Left lobe of liver (tissue), 2 donors: ENCODE results near the gene RMDN2. TPM values are rescaled to one million over a fixed set of nuclear protein-coding genes. Genes with fewer than 3 reads are reported as not detected.
A peak's percentile ranks its signal among the peaks of the same experiment; 100 is the strongest.

Source experiments
- ATAC-seq: fragments of 200-7000 bp; cut with Tn5 transposase; one replicate; pipeline ENCODE4 v1.9.1; 2020; ENCODE audit warnings: mild to moderate bottlenecking, moderate library complexity
- DNase-seq: peaks from one replicate; pipeline ENCODE4 v3.0.0-alpha.2; 2020; ENCODE audit warnings: low spot score
- total RNA-seq: library from RNA; stranded (reverse); gene quantifications from one replicate; pipeline ENCODE4 v1.2.1, GENCODE V29; 2021
- donor health status: DM: no; HTN: no; CAD: no; lungs with moderate emphysema.
- donor health status: DM: no; HTN: yes; CAD: no.

Gene RMDN2, protein sequence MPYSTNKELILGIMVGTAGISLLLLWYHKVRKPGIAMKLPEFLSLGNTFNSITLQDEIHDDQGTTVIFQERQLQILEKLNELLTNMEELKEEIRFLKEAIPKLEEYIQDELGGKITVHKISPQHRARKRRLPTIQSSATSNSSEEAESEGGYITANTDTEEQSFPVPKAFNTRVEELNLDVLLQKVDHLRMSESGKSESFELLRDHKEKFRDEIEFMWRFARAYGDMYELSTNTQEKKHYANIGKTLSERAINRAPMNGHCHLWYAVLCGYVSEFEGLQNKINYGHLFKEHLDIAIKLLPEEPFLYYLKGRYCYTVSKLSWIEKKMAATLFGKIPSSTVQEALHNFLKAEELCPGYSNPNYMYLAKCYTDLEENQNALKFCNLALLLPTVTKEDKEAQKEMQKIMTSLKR
- 16.4 TPM for total RNA-seq

DNA sequence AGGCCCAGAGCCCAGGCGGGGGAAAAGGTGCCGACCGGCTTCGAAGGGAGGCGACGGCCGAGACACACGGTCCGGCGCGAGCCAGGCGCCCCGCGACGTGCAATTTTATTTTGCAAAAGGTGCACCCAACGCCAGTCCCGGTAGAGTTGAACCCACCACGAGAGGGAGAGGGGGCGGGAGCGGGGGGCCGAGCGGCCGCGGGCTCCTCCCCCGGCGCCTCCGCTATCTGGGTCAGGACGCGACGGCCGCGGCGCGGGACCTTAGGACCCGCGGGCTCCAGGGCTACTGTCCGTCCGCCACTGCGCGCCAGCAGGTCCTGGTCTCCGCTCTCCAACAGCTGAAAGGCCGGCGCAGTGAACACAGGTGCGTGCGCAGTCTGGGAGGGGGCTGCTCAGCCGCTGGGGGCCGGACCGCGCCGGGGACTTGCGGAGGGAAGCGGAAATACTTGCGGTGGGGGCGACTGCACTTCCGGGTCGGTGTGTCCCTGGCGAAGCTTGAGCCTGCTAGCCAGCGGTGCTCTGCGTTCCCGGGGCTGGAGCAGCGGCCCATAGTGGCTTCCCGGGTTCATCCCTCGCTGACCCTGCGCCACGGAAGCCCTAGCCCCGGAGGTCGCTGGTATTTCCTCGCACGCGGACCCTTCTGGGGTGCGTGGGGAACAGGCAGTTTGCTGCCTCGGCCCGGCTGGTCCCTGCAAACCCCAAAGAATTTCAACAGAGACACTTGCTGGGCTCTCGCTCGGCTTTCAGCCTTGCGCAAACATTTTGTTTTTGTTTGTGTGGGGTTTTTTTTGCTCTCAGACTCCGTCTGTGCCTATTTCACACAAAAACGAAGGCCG, at the start of gene RMDN2:
RMDN2 (plus strand) TSS at position 225 of the 835 bp plus-strand sequence. CDS start 3,991 bp downstream, outside the sequence.
- DNase-seq (peak; percentile 96), ATAC-seq (peak; percentile 86)

DNA sequence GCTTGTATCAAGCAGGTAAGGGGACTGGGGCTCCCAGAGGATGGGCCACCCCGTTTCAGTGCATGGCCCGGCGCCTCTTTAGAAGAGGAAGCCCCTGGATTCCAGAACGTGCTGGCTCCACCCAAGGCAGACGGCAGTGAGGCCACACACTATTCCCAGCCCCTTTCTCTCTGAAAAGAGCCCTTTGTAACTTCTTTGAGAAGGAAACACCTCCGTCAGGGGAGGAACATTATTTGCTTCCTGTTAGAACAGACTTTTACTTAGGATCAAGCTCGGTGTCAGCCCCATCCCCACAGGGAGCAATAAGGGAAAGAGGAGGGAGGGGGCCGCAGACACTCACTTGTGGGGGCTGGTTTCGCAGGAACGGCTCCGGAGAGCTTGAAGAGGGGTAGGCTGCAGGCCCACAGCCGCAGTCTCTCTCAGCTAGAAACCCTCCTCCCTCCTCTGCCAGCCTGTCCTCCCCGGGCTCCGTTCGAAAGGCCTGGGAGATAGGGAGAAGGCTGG, 49.6 kb upstream of the RMDN2 start:
- ATAC-seq (no peak), DNase-seq (no peak)

DNA sequence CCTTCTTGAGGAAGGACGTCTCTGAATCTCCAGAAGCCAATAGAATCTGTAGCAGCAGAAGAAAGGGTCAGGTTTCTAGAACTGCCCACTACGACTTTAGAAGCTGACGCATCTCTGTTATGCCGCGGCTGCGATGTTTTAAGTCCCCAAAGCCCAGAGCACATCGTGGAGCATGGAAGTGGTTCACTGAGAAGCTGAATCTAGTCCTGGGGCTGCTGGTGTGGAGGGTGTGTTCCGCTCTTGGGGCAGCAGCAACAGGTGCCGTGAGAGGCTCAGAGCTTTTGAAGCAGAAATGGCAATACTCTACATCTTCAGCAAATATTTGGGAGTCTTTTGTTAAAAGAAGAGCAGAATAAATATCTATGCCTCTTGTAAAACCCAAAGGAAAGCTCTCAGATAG, 48.9 kb upstream of the RMDN2 start:
- no peak for ATAC-seq
- no peak for DNase-seq

DNA sequence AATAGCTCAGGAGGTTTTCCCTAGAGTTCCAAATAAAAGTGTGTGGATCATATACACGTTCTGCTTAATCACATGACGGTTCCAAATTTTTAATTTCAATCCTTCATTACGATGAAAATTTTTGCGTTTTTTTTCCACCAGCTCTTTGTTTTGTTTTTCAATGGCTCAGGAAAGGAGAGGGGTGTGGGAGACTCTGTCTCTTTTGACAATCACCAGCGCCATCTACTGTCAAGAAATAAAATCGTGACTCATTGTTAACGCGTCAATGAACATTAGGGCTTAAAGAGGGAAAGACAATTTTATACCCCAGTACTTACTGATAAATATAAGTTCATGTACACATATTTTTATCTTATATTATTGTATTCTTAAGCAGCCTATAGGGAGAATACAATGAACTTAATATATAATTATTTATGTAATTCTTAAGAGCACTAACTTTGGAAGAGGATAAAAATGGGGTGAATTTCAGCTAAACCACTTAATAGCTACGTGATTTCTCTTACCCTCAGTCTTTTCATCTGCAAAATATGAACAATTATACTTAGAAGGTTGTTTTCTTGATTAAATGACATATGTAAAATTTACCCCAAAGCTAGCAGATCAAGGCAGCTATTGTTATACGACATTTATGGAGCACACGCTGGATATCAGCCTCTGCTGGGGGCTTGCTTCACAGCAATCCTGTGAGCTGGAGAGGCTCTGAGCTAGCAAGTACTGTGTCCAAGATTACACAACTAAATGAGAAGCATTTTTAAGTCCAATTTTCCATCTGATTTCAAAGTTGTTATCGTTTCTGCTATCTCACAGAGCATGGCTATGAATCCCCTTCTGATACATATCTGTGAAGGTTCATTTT, 47.4 kb upstream of the RMDN2 start:
- no peak for DNase-seq
- peak; percentile 95 for ATAC-seq

DNA sequence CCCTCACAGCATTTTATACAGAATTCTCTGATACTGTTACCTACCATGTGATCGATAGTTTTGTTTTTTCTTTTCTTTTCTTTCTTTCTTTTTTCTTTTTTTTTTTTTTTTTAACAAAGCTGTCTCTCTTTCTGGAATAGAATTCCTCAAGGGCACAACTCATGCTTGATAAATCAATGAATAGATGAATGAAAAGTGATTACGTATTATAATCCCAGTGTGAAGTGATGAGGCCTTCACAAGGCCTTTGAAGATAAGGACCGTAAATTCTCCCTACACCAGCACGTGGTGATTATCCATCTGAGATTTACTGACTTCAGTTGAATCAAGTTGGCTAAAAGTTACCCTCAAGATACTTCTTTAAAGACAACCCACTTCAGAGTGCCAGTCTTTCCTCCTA, 46.6 kb upstream of the RMDN2 start:
- ATAC-seq: no peak
- no peak for DNase-seq

DNA sequence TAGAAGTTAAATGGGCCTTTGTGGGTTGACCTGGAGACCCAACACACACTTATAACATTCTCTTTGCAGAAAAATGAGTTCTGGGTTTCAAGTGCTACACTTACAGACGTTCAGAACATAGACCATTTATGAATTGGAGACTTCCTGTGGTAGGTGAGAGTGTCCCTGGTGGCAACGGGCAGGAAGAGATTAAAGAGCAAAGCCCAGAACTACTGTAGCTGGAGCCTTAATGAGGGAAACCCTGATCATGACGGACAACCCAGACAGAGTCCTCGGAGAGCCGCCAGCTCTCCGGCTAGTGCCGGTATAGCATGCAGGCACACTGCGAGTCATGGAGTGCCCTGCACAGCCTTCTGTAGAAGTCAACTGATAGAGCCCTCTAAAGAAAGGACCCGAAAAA, 44.5 kb upstream of the RMDN2 start:
- no peak for ATAC-seq
- DNase-seq: no peak

DNA sequence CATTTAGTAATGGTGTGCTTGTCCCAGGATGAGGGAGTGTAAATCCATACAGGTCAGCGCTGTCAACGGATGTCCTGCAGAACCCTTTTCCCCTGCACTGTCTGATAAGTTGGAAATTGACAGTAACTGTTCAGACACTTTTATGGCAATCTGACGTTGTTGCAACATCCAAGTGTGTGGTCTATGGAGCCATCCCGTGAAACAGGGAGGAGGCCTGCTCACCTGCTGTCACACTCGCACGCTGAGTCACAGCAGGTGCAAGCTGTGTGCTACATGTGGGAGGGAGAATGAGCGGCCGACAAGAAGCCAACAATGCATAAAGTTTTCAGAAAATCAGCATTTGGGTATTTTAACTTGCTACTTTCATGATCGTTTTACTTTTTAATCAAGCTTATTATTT, 43.7 kb upstream of the RMDN2 start:
- DNase-seq (no peak), ATAC-seq (no peak)

DNA sequence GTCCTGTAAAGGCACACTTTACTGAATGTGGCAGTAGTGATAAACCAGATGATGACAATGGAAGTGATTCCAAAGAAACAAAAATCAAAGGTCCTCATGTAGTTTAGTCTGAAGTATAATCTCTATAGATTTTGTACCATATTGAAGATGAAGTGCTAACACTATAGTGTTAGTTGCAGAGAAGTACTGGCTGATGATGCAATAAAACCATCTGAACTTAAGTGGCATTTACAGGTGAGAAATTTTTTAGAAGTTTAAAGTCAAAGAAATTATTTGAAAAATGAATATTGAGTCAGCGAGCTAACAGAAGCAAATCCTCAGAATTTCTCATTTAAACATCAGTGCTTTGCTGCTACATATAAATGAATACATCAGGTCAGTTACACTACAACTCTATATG, 43.1 kb upstream of the RMDN2 start:
- ATAC-seq: no peak
- DNase-seq: no peak

DNA sequence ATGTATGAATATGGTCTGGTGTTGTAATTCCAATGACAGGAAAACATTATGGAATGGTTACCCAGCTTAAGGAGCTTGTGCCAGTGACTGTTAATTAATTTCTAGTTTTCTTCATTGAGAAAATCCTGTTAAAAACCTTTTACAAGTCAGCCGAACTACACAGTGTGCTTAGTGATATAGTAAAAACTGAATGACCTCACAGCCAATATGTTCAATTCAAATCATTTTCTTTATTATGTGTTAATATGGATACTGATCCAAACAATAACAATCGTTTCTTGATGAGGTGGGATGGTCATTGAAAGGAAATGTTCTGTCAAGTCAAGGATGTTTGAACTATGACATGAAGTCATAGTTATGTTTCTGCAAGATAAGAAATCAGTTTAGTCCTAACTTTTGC, 41.6 kb upstream of the RMDN2 start:
- no peak for DNase-seq
- ATAC-seq: no peak

DNA sequence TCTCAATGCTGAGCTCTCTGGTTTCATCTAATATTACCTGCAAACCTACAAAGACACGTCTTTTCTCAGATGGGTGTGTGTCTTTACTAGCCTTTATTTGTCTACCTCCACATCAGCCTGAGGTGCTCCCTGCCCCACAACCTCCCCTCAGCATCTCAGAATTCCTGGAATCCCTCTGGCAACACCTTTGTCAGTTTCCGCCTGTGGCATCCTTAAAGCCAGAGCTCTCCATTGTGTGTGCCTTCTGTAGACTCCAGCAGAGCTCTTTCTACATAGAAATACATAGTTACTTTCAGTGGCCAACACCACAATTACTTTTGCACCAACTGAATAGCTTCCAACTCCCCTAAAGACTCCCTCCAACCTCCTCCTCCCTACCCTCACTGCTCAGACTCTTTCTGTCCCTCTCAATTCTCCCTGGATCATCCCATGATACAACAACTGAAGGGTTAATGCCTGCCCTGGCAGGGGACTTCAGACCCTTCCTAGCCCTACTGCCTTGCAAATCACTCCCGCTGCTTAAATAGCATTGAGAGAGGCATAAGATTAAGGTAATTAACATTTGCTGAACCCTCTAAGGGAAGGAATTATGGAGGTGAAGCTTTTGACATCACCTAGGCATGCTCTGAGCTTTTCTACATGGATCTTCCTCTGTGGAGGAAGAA, 39.6 kb upstream of the RMDN2 start:
- no peak for ATAC-seq
- DNase-seq: no peak

DNA sequence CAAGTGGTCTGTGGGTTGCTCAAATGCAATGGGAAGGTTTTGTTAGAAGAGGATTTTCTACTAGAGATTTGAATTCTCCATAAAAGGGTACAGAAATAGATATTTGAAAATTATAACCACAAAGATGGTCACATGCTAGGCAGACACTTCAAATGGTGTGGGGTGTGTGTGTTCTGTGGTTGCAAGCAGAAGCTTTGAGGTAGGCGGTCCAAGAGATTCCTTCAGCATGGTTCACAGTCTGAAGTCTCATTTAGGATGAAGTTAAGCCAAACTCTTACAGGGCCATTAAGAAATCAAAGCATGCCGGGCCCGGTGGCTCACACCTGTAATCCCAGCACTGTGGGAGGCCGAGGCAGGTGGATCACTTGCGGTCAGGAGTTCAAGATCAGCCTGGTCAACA, 38.3 kb upstream of the RMDN2 start:
- DNase-seq (no peak), ATAC-seq (no peak)

DNA sequence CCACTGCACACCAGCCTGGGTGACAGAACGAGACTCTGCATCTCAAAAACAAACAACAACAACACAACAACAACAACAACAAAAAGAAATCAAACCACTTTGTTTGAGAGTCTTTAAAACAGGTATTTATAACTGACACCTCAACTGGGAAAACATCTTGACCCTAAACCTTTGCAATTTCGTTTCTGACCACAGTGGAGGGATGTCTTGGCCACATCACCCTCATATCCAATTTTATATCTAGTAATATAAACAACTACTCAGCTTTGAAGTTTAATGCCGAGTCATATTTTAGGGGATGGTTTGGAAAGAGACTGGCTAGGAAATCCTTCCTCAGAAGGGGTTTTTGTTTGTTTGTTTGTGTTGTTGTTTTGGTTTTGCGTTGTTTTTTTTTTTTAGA, 37.8 kb upstream of the RMDN2 start:
- ATAC-seq (no peak), DNase-seq (no peak)

DNA sequence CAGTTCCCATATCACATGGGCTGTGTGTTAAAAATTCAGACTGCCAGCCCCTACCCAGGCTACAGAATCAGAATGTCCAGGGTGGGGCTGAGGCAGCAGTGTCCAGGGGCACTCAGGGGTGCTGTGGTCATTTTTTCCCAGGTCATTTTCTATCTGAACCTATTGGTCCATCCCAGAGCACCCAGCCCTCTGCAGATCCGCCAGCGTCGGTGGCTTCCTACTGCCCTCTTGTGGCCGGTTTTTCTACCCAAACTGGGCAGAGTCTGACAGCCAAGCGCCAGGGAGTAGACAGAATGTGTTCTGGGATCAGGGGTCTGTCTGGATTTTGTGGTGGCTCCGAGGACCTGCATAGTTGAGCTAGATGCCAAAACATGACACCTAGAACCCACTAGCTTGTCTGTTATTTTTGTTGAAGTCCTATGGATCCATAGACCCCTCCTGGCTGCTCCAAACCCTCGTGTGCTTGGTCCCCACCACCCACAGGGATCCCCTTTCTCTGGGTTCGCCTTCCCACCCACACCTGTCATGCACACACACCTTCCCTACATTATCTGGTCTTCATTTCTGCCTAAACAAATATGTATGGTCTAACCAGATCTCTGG, 34.1 kb upstream of the RMDN2 start:
- ATAC-seq: peak; percentile 99
- peak; percentile 77 for DNase-seq

DNA sequence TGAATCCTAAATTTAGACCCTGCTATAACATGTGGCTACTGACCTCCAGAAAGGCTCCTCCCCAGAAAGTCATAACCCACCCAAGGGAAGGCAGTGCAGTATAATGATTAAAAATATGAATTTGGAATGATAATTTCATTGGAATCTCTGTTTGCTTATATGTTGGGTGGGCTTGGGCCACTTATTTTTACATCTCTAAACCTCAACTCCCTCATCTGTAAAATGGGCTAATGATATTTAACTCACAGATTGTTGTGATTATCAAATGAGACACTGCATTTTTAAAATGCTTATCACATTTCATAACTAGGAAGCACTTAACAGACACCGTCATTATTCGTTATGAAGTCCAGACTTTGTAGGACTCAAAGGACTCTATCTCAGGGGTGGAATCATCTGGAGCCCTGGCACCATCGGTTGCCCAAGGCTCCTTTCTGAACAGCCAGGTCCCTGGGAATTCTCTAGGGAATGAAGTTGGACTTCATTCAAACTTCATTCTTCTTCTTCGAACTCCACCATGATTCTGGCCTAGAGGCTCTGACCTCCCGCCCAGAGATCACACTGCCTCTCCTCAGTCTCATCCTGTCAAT, 33.1 kb upstream of the RMDN2 start:
- ATAC-seq: no peak
- DNase-seq: no peak

DNA sequence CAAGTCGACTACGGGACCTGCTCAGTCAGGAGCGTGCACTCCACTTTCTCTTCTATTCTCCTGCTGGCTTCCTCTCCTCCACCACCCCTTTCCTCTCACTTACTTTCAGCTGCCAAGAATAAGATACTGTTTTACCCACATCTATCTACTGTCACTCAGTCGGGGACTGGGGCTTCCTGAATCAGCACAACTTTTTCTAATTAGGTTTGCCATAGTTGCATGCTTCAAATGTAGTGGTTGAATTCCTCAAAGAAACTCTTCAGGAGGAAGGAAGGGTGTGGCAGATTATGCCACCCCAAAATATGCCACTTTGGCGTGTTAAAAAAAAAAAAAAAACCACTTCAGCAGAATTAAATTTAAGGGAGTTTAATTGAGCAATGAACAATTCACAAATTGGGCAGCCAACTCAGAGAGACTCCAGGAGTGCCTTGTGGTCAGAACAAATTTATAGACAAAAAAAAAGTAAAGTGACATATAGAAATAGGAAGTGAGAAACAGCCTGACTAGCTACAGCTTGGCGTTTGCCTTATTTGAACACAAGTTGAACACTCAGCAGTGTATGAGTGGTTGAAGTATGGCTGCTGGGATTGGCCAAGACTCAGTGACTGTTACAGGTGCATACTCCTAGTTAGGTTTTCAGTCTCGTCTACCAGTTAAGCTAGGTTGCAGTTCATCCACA, 32.5 kb upstream of the RMDN2 start:
- DNase-seq (no peak), ATAC-seq (no peak)

DNA sequence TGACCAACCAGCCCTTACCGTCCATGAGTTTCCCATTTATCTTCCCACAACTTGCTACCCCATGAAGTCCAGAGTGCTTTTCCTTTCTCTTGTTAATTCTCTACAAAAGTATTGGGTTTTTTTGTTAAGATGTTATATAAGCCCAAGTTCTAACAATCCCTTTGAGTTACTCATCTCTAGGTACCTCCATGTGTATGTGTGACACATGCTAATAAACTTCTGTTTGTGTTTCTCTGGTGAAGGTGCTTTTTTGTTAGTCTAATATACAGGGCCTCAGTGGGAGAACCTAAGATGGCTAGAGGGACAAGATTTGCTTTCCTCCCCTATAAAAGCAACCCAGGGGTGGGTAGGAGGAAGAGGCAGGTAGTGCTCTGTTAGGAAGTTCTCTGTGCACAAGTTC, 31.8 kb upstream of the RMDN2 start:
- DNase-seq: no peak
- ATAC-seq: no peak

DNA sequence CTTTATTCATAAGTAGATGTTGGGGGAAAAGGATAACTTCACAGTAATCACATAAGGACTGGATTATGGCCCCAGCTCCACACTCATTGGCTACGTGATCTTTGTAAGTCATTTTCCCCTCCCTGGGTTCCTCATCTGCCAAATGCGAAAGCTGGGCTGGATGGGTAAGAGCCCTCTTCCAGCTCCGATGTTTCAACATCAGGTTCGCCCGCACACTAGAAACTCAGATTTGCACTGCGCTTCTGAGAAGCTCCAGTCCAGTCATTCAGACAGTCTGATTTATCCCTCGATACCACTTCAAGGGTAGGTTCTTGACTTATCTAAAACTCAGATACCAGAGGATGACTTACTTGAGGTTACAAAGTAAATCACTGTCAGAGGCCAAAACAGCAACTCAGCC, 31.0 kb upstream of the RMDN2 start:
- DNase-seq (no peak), ATAC-seq (no peak)

DNA sequence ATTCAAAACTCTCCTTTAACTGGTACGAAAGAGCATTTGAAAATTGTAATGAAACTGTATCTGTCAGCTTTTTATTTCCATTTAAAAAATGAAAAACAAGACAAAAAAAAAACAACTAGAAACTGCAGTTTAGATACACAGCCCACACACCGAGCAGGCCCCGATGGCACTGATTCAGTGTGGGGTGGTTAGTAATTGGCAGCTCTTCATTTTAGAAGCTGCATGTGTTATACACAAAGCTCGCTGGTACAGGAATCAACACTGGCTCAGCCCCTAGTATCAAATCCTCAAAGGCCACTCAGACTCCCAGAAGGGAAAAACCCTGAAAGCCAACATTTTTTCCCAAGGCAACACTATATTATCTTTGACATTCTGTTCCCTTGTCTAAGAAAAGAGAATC, 30.5 kb upstream of the RMDN2 start:
- DNase-seq: no peak
- ATAC-seq: no peak

DNA sequence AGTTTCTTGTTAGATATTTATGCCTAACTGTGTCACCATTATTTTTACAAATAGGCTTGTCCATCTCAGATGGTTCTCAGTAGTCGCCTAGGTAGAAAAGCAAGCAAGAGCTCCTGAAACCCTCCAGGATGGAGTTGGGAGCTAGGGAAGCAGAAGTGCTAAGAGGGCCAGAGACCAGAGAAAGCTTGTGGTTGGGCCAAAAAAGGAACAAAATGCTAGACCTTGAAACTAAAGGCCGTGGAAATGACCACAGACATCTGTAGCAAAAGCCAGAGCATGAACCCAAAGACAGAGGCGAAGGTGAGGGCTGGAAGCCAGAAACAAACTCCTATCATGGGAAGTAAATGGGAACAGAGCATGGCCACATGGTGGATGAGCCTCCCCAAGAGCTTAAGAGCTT, 29.9 kb upstream of the RMDN2 start:
- ATAC-seq: no peak
- DNase-seq: no peak
